Breast epithelium (tissue), 4 donors: ENCODE results near the gene CSNK1G3. TPM values are rescaled to one million over a fixed set of nuclear protein-coding genes. Genes with fewer than 3 reads are reported as not detected.

Experiments used
- DNase-seq, 2 donors: peaks; one replicate each; pipeline ENCODE4 v3.0.0-alpha.2; 2019; ENCODE audit warnings: low spot score in 2 of 2
- H3K27ac ChIP-seq, 2 donors: fragments of 200-600 bp; sonication (generic) in 1 of 2; one replicate each; pipeline ENCODE4 v1.5.1; 2016 to 2019; ENCODE audit warnings: mild to moderate bottlenecking in 1 of 2
- H3K27me3 ChIP-seq, 2 donors: fragments of 200-600 bp; sonication (generic) in 1 of 2; one replicate each; pipeline versions ENCODE4 v1.5.1 to v1.6.0; 2017 to 2019; ENCODE audit warnings: control low read depth in 1 of 2, mild to moderate bottlenecking in 1 of 2
- H3K36me3 ChIP-seq: fragments of 200-600 bp; one replicate; pipeline ENCODE4 v1.5.1; 2019
- H3K4me1 ChIP-seq, 2 donors: fragments of 200-600 bp; sonication (generic); one replicate each; pipeline ENCODE4 v1.5.1; 2016 to 2019; ENCODE audit warnings: control low read depth in 1 of 2
- H3K4me3 ChIP-seq, 3 donors: fragments of 200-600 bp; sonication (generic); 1 replicate in 2 of 3; 2 replicates in 1 of 3; pipeline ENCODE4 v1.5.1; 2016 to 2019; ENCODE audit warnings: mild to moderate bottlenecking in 3 of 3, moderate library complexity in 2 of 3
- H3K9me3 ChIP-seq, 2 donors: fragments of 200-600 bp; sonication (generic) in 1 of 2; one replicate each; pipeline ENCODE4 v1.5.1; 2016 to 2019; ENCODE audit warnings: control low read depth in 1 of 2
- CTCF ChIP-seq, 3 donors: fragments of 450-650 bp; IDR thresholded peaks; one replicate each; pipeline ENCODE4 v1.5.1; 2016 to 2017; ENCODE audit warnings: antibody characterized with exemption in 3 of 3, mild to moderate bottlenecking in 3 of 3, moderate library complexity in 3 of 3
- POLR2A ChIP-seq: fragments of 450-650 bp; IDR thresholded peaks from one replicate; pipeline ENCODE4 v1.6.1; 2016; ENCODE audit warnings: antibody characterized with exemption, mild to moderate bottlenecking, moderate library complexity
- POLR2AphosphoS5 ChIP-seq, 3 donors: sonication (generic); formaldehyde crosslinking; IDR thresholded peaks; one replicate each; pipeline ENCODE4 v1.6.1; 2017; ENCODE audit warnings: antibody characterized with exemption in 3 of 3
- intact Hi-C: fragments of 100-400 bp; cut with DNase I; formaldehyde crosslinking; loops from one replicate; pipeline ENCODE4 v1.15.1; 2023; ENCODE audit warnings: low total_unique reads
- total RNA-seq, 3 donors: library from RNA; depleted of rRNA; stranded (reverse); fragments of >200 nt; gene quantifications; one replicate each; pipeline ENCODE4 v1.1.0, GENCODE V29; 2016

The CSNK1G3 gene
- total RNA-seq, 3 donors from 2014 or later: 37.8 to 77.3 (median 55.7) TPM

- Histone ChIP-seq H3K27me3 (no peaks in the 10 kb centered on the region), H3K4me1 (no peaks in the 10 kb centered on the region), H3K4me3 (no peak overlapping the region), H3K9me3 (no peaks in the 10 kb centered on the region), H3K27ac (no peak overlapping the region), H3K36me3 (no peaks in the 10 kb centered on the region)
- DNase-seq: no peak
- TF ChIP-seq POLR2AphosphoS5 (IDR thresholded peaks at IDR 0.05) (no peak), CTCF (IDR thresholded peaks at IDR 0.05) (no peak), POLR2A (no peak)
- intact Hi-C loops: no loop called here
Observed at GRCh38 chr5:123545506-123545905, 33.5 kb downstream of the CSNK1G3 start.

DNA sequence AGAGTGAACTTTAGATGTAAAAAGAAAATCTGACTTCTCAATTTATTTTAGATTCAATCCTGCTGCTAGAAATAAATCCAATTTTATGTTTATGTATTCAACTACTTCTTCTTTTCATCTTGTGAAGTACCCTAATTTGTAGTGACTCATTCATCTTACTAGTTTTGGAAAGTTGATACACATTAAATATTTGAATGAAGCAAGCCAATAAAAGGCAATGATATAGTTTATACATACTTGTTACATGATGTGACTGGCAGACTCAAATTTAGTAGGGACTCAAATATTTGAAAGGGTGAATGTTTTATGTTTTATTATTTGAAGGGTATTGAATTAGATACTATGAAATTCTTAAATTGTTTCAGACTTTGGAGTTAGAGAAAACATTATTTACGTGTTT, 34.7 kb downstream of the CSNK1G3 start:
- intact Hi-C loops: no loop called here
- no peaks in the 10 kb centered on the region for H3K27me3 ChIP-seq
- H3K27ac ChIP-seq: no peak overlapping the region
- no peak for DNase-seq
- no peak for TF ChIP-seq CTCF (IDR thresholded peaks at IDR 0.05)
- TF ChIP-seq POLR2A: no peak
- TF ChIP-seq POLR2AphosphoS5 (IDR thresholded peaks at IDR 0.05): no peak
- no peaks in the 10 kb centered on the region for H3K36me3 ChIP-seq
- H3K4me1 ChIP-seq: no peaks in the 10 kb centered on the region
- H3K9me3 ChIP-seq: no peaks in the 10 kb centered on the region
- H3K4me3 ChIP-seq: no peak overlapping the region

DNA sequence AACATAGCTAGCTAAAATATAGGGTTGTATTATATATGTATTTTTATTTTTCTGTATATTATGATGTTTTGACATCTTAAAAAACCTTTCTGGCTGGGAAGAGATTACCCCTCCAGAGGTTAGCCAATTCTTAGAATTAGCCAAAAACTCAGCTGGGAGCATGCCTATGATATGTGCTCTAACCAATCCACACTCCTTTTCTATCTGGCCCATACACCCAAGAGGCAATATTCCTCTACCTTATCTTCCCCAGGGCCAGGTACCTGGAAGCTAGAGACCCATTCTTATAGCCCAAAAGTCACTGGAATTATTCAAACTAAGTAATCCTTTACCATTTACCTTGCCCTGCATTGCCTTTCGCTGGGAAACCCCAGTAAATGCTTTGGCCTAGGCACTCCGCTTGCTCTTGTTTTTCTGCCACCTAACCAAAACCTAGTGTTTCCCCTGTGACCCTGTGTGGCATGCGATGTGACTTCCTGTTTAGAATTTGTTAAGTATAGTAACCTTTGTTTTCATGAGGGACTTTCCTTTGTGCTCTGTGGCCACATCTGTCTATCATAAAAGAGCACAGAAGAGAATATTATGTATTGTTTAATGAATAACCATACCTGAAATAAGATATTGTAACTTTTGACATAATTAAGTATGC, 37.4 kb downstream of the CSNK1G3 start:
- Histone ChIP-seq H3K4me1 (no peaks in the 10 kb centered on the region), H3K9me3 (no peaks in the 10 kb centered on the region), H3K36me3 (no peaks in the 10 kb centered on the region), H3K27me3 (no peaks in the 10 kb centered on the region), H3K27ac (no peak overlapping the region), H3K4me3 (no peak overlapping the region)
- no peak for DNase-seq
- TF ChIP-seq POLR2A (no peak), POLR2AphosphoS5 (IDR thresholded peaks at IDR 0.05) (no peak), CTCF (IDR thresholded peaks at IDR 0.05) (no peak)
- intact Hi-C loops: no loop called here

- H3K4me1 ChIP-seq: no peaks in the 10 kb centered on the region
- H3K27me3 ChIP-seq: no peaks in the 10 kb centered on the region
- intact Hi-C loops: no loop called here
- no peaks in the 10 kb centered on the region for H3K36me3 ChIP-seq
- no peak overlapping the region for H3K4me3 ChIP-seq
- no peak for DNase-seq
- no peak overlapping the region for H3K27ac ChIP-seq
- TF ChIP-seq CTCF (IDR thresholded peaks at IDR 0.05): no peak
- no peak for TF ChIP-seq POLR2AphosphoS5 (IDR thresholded peaks at IDR 0.05)
- no peak for TF ChIP-seq POLR2A
- no peaks in the 10 kb centered on the region for H3K9me3 ChIP-seq
Observed at GRCh38 chr5:123554601-123555000, 42.6 kb downstream of the CSNK1G3 start.

- intact Hi-C loops: no loop called here
- TF ChIP-seq CTCF (IDR thresholded peaks at IDR 0.05): no peak
- no peak for TF ChIP-seq POLR2AphosphoS5 (IDR thresholded peaks at IDR 0.05)
- no peak for TF ChIP-seq POLR2A
- Histone ChIP-seq H3K27ac (no peak overlapping the region), H3K4me3 (no peak overlapping the region), H3K9me3 (no peaks in the 10 kb centered on the region), H3K36me3 (no peaks in the 10 kb centered on the region), H3K4me1 (no peaks in the 10 kb centered on the region), H3K27me3 (no peaks in the 10 kb centered on the region)
- DNase-seq: no peak
Observed at GRCh38 chr5:123557907-123558306, 45.9 kb downstream of the CSNK1G3 start.
